GM20000 (cell line): Measurements from ENCODE around the gene MDGA2.

Source experiments
- DNase-seq: peaks from one replicate; pipeline ENCODE4 v3.0.0; 2012; ENCODE audit warnings: low spot score
- TF ChIP-seq, protein P1 (sequence below): IDR thresholded peaks from 2 replicates; pipeline ENCODE4 v1.5.1; 2012; ENCODE audit warnings: mild to moderate bottlenecking, control low read depth; ENCODE audit errors: extremely low read depth, missing control alignments

MDGA2 gene

DNA sequence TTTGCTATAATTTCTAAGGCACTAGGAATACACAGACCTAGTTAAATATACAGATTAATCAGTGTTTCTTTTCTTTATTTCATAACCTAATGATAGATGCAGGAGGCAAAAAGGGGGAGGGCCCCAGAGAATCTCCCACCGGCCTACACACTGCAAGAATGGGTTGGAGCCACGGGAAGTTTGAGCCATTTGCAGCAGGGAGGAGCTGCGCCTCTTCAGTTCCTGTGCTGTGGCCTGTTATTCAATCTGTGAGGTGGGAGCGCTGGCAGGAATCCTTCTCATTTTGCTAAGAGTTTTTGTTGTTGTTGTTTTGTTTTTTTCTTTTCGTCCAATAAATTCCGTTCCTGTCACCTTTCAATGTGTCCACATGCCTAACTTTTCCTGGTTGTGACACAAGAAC, 772.6 kb downstream of the MDGA2 start:
- TF ChIP-seq, protein P1, sequence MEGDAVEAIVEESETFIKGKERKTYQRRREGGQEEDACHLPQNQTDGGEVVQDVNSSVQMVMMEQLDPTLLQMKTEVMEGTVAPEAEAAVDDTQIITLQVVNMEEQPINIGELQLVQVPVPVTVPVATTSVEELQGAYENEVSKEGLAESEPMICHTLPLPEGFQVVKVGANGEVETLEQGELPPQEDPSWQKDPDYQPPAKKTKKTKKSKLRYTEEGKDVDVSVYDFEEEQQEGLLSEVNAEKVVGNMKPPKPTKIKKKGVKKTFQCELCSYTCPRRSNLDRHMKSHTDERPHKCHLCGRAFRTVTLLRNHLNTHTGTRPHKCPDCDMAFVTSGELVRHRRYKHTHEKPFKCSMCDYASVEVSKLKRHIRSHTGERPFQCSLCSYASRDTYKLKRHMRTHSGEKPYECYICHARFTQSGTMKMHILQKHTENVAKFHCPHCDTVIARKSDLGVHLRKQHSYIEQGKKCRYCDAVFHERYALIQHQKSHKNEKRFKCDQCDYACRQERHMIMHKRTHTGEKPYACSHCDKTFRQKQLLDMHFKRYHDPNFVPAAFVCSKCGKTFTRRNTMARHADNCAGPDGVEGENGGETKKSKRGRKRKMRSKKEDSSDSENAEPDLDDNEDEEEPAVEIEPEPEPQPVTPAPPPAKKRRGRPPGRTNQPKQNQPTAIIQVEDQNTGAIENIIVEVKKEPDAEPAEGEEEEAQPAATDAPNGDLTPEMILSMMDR = no peak
- no peak for DNase-seq

- TF ChIP-seq, protein P1 = no peak
- no peak for DNase-seq
These were observed 780.9 kb downstream of the MDGA2 start for GRCh38 chr14:46894476-46894875.

GRCh38 chr14:46887144-46887543, 788.3 kb downstream of the MDGA2 start:
- TF ChIP-seq, protein P1 = no peak
- no peak for DNase-seq

- TF ChIP-seq, protein P1 = no peak
- DNase-seq = no peak
These were observed 789.8 kb downstream of the MDGA2 start for GRCh38 chr14:46885566-46885965.

DNA sequence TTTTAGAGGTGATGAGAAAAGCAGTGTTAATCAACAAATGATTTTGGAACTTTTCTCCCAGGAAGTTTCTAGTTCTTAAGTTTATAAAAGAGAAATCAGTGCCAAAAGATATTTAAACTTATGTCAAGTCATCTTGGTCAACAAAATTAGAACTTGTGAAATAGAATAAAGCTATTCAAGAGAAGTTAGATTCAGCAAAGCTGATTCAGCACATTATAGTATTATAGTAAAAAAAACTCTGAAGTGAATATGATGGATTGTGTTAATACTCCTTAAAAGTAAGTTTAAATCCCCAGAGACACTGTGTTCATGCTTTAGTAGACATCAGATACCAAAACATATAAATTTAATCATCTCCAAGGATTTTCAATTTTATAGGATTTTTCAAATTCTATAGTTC, 813.7 kb downstream of the MDGA2 start:
- no peak for DNase-seq
- TF ChIP-seq, protein P1 = no peak

DNA sequence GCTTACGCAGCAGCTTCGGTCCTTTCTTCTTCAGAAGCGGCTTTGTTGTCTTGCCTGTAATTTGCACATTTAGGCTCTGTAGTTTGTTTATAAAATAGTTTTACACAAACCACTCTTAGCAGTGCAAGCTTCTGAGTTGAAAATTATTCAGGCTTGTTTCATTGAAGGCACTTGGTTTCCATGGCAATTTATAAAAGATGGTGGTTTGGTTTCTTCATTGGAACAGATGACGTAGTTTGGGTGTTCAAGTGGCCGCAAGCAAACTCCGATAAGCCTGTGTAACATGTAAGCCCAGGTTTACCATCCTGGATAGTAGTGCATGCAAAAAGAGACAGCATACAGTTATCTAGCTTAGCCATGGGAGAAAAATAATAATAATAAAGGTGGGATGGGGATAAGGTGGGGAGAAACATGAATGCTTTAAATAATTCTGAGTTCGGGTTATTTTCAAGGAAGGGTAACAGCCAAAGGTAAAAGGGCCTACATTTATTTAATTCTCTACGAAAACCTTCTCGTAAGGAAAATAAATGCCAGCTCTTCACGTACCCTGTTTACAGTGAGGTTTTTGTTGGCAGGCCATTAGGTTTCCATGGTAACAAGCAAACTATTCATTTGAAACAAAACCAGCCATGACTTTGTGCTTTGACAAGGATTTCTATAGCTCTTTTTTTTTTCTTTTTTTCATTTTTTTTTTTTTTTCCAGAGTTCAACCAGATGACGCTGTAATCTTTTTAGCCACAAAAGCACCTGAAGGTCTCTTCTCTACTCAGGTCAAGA, 834.3 kb downstream of the MDGA2 start:
- TF ChIP-seq, protein P1 = no peak
- DNase-seq = no peak

- TF ChIP-seq, protein P1 = no peak
These were observed 855.1 kb downstream of the MDGA2 start for GRCh38 chr14:46820291-46820690.

More at GRCh38 chr14:46820291-46820690, 855.1 kb downstream of the MDGA2 start:
- no peak for DNase-seq
